Measurements from ENCODE around the gene FBXO27. TPM values are rescaled to one million over a fixed set of nuclear protein-coding genes. Genes with fewer than 3 reads are reported as not detected.

FBXO27 gene
- total RNA-seq, 1 experiment from 2014 or later, result 18.9 TPM

DNA sequence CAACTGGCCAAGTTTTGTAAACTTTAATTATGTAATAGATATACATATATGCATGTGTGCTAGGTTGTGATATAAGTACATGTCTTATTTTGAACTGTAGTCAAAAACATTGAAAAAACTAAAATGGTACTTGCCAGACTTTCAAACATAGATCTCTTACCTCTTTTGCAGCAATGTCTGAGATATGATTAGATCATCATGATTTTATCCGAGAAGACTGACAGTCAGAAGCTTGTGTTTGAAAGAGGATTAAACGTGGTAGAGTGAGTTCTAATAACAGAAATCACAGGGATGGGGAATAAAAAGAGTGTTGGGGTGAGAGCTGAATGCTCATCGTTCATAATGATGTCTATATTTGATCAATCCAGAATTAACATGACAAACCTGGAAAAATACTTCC lies 33.6 kb upstream of the FBXO27 start (continued):
- TF ChIP-seq, protein P1, sequence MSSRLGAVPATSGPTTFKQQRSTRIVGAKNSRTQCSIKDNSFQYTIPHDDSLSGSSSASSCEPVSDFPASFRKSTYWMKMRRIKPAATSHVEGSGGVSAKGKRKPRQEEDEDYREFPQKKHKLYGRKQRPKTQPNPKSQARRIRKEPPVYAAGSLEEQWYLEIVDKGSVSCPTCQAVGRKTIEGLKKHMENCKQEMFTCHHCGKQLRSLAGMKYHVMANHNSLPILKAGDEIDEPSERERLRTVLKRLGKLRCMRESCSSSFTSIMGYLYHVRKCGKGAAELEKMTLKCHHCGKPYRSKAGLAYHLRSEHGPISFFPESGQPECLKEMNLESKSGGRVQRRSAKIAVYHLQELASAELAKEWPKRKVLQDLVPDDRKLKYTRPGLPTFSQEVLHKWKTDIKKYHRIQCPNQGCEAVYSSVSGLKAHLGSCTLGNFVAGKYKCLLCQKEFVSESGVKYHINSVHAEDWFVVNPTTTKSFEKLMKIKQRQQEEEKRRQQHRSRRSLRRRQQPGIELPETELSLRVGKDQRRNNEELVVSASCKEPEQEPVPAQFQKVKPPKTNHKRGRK (CRISPR knock-in tag; IDR thresholded peaks at IDR 0.05; ENCODE audit: borderline replicate concordance), result no peak
- TF ChIP-seq, protein P2, sequence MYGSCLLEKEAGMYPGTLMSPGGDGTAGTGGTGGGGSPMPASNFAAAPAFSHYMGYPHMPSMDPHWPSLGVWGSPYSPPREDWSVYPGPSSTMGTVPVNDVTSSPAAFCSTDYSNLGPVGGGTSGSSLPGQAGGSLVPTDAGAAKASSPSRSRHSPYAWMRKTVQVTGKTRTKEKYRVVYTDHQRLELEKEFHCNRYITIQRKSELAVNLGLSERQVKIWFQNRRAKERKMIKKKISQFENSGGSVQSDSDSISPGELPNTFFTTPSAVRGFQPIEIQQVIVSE (CRISPR knock-in tag; IDR thresholded peaks at IDR 0.05; ENCODE audit: borderline replicate concordance), result no peak

DNA sequence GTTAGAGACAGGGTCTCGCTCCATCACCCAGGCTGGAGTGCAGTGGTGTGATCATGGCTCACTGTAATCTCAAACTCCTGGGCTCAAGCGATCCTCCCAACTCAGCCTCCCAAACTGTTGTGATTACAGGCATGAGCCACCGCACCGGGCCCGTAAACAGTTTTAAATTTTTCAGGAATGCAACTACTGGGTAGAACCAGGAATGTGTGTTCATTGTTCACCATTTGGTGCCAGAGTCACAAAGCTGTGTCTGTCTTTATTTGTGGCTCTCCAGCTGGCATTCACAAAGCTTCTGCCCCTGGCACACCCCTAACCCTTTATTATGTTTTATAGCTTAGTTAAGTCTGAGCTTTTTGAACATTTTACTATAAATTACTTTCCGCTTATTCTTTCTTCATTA lies 32.1 kb upstream of the FBXO27 start:
- Mint-ChIP-seq H3K27ac (no peak overlapping the region), H3K9me3 (peaks cover 12% of the 10 kb centered on the region), H3K4me1 (no peaks in the 10 kb centered on the region), H3K36me3 (no peaks in the 10 kb centered on the region), H3K4me3 (no peak overlapping the region), H3K27me3 (ENCODE audit: low read depth) (peaks cover 7% of the 10 kb centered on the region)
- POLR2A ChIA-PET, result no interaction called here
- CTCF ChIA-PET, result no interaction called here
- TF ChIP-seq CREB1 (CRISPR knock-in tag; IDR thresholded peaks at IDR 0.05), result no peak
- no peak for TF ChIP-seq NFE2L1 (CRISPR knock-in tag; IDR thresholded peaks at IDR 0.05)
- no peak for TF ChIP-seq GABPB1 (CRISPR knock-in tag; IDR thresholded peaks at IDR 0.05)
- TF ChIP-seq, protein P3, sequence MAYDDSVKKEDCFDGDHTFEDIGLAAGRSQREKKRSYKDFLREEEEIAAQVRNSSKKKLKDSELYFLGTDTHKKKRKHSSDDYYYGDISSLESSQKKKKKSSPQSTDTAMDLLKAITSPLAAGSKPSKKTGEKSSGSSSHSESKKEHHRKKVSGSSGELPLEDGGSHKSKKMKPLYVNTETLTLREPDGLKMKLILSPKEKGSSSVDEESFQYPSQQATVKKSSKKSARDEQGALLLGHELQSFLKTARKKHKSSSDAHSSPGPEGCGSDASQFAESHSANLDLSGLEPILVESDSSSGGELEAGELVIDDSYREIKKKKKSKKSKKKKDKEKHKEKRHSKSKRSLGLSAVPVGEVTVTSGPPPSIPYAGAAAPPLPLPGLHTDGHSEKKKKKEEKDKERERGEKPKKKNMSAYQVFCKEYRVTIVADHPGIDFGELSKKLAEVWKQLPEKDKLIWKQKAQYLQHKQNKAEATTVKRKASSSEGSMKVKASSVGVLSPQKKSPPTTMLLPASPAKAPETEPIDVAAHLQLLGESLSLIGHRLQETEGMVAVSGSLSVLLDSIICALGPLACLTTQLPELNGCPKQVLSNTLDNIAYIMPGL (CRISPR knock-in tag; IDR thresholded peaks at IDR 0.05), result no peak
- TF ChIP-seq FOXP1 (CRISPR knock-in tag; IDR thresholded peaks at IDR 0.05; ENCODE audit: borderline replicate concordance), result no peak
- TF ChIP-seq, protein P4, sequence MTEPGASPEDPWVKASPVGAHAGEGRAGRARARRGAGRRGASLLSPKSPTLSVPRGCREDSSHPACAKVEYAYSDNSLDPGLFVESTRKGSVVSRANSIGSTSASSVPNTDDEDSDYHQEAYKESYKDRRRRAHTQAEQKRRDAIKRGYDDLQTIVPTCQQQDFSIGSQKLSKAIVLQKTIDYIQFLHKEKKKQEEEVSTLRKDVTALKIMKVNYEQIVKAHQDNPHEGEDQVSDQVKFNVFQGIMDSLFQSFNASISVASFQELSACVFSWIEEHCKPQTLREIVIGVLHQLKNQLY (CRISPR knock-in tag; IDR thresholded peaks at IDR 0.05), result no peak
- TF ChIP-seq, protein P5, sequence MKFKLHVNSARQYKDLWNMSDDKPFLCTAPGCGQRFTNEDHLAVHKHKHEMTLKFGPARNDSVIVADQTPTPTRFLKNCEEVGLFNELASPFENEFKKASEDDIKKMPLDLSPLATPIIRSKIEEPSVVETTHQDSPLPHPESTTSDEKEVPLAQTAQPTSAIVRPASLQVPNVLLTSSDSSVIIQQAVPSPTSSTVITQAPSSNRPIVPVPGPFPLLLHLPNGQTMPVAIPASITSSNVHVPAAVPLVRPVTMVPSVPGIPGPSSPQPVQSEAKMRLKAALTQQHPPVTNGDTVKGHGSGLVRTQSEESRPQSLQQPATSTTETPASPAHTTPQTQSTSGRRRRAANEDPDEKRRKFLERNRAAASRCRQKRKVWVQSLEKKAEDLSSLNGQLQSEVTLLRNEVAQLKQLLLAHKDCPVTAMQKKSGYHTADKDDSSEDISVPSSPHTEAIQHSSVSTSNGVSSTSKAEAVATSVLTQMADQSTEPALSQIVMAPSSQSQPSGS (CRISPR knock-in tag; IDR thresholded peaks at IDR 0.05; ENCODE audit: borderline replicate concordance, low read depth), result no peak
- no peak for TF ChIP-seq RELA (CRISPR knock-in tag; IDR thresholded peaks at IDR 0.05; ENCODE audit: borderline replicate concordance)
- ATAC-seq (no peak), DNase-seq (ENCODE audit: low spot score) (no peak)

DNA sequence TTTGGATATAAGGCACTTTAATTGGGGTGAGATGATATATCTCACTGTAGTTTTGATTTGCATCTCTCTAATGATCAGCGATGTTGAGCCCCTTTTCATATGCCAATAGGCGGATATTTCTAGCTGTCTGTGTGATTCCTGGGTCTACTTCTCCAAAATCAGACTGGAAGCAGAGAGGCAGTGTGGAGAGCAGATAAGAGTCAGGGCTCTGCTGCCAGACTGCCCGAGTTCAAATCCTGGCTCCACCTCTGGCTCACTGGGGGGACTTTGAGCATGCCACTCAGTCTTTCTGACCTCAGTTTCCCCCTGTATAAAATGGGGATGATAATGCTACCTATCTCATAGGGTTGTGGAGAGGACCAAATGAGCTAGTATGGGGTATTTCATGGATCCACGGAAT lies 27.8 kb upstream of the FBXO27 start:
- no peaks in the 10 kb centered on the region for H3K4me1 Mint-ChIP-seq
- H3K9me3 Mint-ChIP-seq, result peaks cover 4% of the 10 kb centered on the region; the same call in 1 of the 2 replicates
- no peak overlapping the region for H3K27ac Mint-ChIP-seq
- peaks cover 3% of the 10 kb centered on the region for H3K27me3 Mint-ChIP-seq (ENCODE audit: low read depth)
- POLR2A ChIA-PET, result no interaction called here
- no peaks in the 10 kb centered on the region for H3K36me3 Mint-ChIP-seq
- H3K4me3 Mint-ChIP-seq, result no peak overlapping the region
- CTCF ChIA-PET, result no interaction called here
- ATAC-seq (no peak), DNase-seq (ENCODE audit: low spot score) (no peak)
- TF ChIP-seq NFYB (CRISPR knock-in tag; conservative IDR thresholded peaks at IDR 0.05; ENCODE audit: low read depth) (no peak), ZNF138 (CRISPR knock-in tag; conservative IDR thresholded peaks at IDR 0.05) (no peak), CBFB (CRISPR knock-in tag; IDR thresholded peaks at IDR 0.05; ENCODE audit: low read depth) (no peak), SP1 (CRISPR knock-in tag; conservative IDR thresholded peaks at IDR 0.05) (no peak), JUN (CRISPR knock-in tag; IDR thresholded peaks at IDR 0.05) (no peak), ZNF416 (CRISPR knock-in tag; IDR thresholded peaks at IDR 0.05) (no peak)
- TF ChIP-seq, protein P6, sequence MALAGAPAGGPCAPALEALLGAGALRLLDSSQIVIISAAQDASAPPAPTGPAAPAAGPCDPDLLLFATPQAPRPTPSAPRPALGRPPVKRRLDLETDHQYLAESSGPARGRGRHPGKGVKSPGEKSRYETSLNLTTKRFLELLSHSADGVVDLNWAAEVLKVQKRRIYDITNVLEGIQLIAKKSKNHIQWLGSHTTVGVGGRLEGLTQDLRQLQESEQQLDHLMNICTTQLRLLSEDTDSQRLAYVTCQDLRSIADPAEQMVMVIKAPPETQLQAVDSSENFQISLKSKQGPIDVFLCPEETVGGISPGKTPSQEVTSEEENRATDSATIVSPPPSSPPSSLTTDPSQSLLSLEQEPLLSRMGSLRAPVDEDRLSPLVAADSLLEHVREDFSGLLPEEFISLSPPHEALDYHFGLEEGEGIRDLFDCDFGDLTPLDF (CRISPR knock-in tag; IDR thresholded peaks at IDR 0.05), result no peak
- TF ChIP-seq, protein P7, sequence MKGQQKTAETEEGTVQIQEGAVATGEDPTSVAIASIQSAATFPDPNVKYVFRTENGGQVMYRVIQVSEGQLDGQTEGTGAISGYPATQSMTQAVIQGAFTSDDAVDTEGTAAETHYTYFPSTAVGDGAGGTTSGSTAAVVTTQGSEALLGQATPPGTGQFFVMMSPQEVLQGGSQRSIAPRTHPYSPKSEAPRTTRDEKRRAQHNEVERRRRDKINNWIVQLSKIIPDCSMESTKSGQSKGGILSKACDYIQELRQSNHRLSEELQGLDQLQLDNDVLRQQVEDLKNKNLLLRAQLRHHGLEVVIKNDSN (CRISPR knock-in tag; IDR thresholded peaks at IDR 0.05), result no peak
- TF ChIP-seq, protein P8, sequence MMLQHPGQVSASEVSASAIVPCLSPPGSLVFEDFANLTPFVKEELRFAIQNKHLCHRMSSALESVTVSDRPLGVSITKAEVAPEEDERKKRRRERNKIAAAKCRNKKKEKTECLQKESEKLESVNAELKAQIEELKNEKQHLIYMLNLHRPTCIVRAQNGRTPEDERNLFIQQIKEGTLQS (CRISPR knock-in tag; conservative IDR thresholded peaks at IDR 0.05), result no peak
- TF ChIP-seq, protein P5 (CRISPR knock-in tag; IDR thresholded peaks at IDR 0.05; ENCODE audit: borderline replicate concordance, low read depth), result no peak
- TF ChIP-seq, protein P9, sequence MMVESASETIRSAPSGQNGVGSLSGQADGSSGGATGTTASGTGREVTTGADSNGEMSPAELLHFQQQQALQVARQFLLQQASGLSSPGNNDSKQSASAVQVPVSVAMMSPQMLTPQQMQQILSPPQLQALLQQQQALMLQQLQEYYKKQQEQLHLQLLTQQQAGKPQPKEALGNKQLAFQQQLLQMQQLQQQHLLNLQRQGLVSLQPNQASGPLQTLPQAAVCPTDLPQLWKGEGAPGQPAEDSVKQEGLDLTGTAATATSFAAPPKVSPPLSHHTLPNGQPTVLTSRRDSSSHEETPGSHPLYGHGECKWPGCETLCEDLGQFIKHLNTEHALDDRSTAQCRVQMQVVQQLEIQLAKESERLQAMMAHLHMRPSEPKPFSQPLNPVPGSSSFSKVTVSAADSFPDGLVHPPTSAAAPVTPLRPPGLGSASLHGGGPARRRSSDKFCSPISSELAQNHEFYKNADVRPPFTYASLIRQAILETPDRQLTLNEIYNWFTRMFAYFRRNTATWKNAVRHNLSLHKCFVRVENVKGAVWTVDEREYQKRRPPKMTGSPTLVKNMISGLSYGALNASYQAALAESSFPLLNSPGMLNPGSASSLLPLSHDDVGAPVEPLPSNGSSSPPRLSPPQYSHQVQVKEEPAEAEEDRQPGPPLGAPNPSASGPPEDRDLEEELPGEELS (CRISPR knock-in tag; IDR thresholded peaks at IDR 0.05), result no peak
- TF ChIP-seq, protein P10, sequence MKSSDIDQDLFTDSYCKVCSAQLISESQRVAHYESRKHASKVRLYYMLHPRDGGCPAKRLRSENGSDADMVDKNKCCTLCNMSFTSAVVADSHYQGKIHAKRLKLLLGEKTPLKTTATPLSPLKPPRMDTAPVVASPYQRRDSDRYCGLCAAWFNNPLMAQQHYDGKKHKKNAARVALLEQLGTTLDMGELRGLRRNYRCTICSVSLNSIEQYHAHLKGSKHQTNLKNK (CRISPR knock-in tag; IDR thresholded peaks at IDR 0.05), result no peak
